Measurements from ENCODE around the gene SLC23A1. TPM values are rescaled to one million over a fixed set of nuclear protein-coding genes. Genes with fewer than 3 reads are reported as not detected.

The SLC23A1 gene
- total and polyA plus RNA-seq, 7 donors = 0.03 TPM; not detected in 6

DNA sequence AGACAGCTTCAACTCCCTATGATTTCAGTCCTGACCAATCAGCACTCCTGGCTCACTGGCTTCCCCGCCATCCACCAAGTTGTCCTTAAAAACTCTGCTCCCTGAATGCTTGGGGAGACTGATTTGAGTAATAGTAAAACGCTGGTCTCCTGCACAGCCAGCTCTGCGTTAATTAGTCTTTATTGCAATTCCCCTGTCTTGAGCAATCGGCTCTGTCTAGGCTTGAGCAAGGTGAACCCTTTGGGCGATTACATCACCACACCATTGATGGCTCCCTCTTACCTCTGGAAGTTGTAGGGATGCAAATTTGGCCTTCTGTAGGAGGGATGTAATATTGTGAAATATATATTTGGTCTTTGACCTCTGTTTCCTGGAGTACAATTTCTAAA, 2.9 kb upstream of the SLC23A1 start:
- Histone ChIP-seq H3K4me1 (peaks cover 29% of the 10 kb centered on the region), H3K27me3 (ENCODE audit: insufficient read depth in 3 of 3, low read length in 2 of 3) (no peaks in the 10 kb centered on the region), H3K4me3 (no peak overlapping the region), H3K27ac (no peak overlapping the region), H3K9me3 (no peaks in the 10 kb centered on the region), H3K36me3 (ENCODE audit: insufficient read depth in 1 of 2, low read depth in 1 of 2) (no peaks in the 10 kb centered on the region)
- 81 to 91% (median 86%) methylated on average over 5 of the region's 5 CpGs for WGBS, 3 donors
- DNase-seq (no peak), ATAC-seq (no peak)
- intact Hi-C loops (cut with DNase I) = loop anchor here in 1 of 2 donors (5.0 kb wide), 1 partner anchor 44 kb away; the partner anchor contains the start of gene PAIP2
- TF ChIP-seq, protein P1, sequence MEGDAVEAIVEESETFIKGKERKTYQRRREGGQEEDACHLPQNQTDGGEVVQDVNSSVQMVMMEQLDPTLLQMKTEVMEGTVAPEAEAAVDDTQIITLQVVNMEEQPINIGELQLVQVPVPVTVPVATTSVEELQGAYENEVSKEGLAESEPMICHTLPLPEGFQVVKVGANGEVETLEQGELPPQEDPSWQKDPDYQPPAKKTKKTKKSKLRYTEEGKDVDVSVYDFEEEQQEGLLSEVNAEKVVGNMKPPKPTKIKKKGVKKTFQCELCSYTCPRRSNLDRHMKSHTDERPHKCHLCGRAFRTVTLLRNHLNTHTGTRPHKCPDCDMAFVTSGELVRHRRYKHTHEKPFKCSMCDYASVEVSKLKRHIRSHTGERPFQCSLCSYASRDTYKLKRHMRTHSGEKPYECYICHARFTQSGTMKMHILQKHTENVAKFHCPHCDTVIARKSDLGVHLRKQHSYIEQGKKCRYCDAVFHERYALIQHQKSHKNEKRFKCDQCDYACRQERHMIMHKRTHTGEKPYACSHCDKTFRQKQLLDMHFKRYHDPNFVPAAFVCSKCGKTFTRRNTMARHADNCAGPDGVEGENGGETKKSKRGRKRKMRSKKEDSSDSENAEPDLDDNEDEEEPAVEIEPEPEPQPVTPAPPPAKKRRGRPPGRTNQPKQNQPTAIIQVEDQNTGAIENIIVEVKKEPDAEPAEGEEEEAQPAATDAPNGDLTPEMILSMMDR (IDR thresholded peaks at IDR 0.05) = no peak

DNA sequence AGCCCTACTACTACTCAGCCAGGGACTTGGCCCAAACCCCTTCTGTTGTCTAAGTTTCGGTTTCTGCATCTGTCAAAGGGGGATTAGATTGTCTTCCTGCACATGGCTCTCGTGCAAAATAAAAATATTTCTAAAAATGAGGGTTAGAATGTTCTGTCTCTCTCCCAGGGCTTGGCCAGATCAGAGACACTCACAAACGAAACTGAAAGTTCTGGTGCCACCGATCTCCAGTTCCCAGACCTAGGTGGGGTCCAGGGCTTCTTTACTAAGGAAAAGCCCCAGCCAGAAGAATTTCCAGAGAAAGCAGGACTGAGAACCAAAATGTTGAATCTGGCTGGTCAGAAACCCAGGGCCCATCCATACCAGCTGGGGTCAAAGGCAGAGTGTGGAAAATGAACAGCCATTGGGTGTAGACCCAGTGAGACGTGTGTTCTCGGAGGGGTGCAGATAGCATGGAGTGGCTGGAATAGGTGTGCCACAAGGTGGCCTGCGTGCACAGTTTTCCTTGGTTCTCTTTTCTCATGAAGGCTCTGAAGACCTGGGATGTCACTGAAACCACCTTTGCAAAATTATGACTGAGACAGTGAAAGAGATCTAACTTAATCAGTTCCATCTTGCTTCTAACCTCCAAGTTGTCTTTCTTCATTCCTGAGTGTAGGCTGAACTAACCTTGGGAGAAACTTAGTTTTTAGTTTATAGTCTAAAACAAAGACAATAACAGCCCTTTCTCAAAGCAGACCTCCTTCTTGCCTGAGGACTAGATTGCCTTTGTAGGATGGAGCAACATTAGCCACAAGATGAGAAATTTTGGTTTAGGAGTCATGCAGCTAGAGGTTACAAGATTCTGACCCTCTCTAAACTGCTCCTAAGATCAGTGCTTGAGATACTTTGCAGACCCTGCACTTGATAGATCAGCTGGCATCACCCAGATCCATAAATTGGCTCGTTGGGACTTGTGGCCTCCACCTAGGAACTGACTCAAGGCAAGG, 2.3 kb upstream of the SLC23A1 start:
- intact Hi-C loops (cut with DNase I) = loop anchor here in 1 of 2 donors (5.0 kb wide), 1 partner anchor 43 kb away; the partner anchor contains the start of gene PAIP2
- Histone ChIP-seq H3K4me1 (peaks cover 24% of the 10 kb centered on the region), H3K9me3 (no peaks in the 10 kb centered on the region), H3K27ac (peak overlapping the region; percentile 7), H3K4me3 (peak overlapping the region; percentile 51), H3K36me3 (ENCODE audit: insufficient read depth in 1 of 2, low read depth in 1 of 2) (no peaks in the 10 kb centered on the region), H3K27me3 (ENCODE audit: insufficient read depth in 3 of 3, low read length in 2 of 3) (no peaks in the 10 kb centered on the region)
- TF ChIP-seq, protein P1 (IDR thresholded peaks at IDR 0.05) = peak; percentile 41
- DNase-seq (no peak), ATAC-seq (peak in 3 of 4 donors; percentile 28 to 58 (median 56))
- 25 to 46% (median 36%) methylated on average over 8 of the region's 8 CpGs for WGBS, 3 donors

DNA sequence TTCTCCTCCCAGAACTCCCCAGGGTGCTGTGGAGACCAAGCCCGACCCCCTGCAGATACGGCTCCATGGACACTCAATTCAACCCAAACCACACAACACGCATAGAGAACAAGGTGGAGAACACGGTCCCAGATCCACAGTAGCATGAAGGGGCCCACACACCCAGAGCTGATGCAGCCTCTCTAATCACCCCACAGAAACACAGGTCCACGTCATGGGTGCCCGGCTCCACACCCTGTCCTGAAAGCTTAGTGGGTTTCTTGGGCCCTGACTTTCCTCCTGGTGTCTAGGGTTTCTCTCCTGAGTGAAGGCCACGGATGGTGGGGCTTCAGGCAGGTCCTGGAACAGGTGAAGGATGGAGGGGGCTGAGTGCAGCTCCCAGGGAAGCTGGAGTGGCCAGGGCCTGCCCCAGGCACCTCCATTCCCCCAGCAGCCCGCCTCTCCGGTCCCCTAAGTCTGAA, 1.5 kb upstream of the SLC23A1 start:
- ATAC-seq (no peak), DNase-seq (no peak)
- no peaks in the 10 kb centered on the region for H3K9me3 ChIP-seq
- TF ChIP-seq, protein P1 (IDR thresholded peaks at IDR 0.05) = no peak
- H3K4me3 ChIP-seq = peak overlapping the region; percentile 51
- WGBS, 3 donors = 58 to 77% (median 60%) methylated on average over 9 of the region's 9 CpGs
- no peaks in the 10 kb centered on the region for H3K36me3 ChIP-seq (ENCODE audit: insufficient read depth in 1 of 2, low read depth in 1 of 2)
- peak overlapping the region; percentile 7 for H3K27ac ChIP-seq
- H3K27me3 ChIP-seq (ENCODE audit: insufficient read depth in 3 of 3, low read length in 2 of 3) = no peaks in the 10 kb centered on the region
- H3K4me1 ChIP-seq = peaks cover 19% of the 10 kb centered on the region
- intact Hi-C loops (cut with DNase I) = loop anchor here in 1 of 2 donors (5.0 kb wide), 1 partner anchor 42 kb away; the partner anchor contains the start of gene PAIP2

DNA sequence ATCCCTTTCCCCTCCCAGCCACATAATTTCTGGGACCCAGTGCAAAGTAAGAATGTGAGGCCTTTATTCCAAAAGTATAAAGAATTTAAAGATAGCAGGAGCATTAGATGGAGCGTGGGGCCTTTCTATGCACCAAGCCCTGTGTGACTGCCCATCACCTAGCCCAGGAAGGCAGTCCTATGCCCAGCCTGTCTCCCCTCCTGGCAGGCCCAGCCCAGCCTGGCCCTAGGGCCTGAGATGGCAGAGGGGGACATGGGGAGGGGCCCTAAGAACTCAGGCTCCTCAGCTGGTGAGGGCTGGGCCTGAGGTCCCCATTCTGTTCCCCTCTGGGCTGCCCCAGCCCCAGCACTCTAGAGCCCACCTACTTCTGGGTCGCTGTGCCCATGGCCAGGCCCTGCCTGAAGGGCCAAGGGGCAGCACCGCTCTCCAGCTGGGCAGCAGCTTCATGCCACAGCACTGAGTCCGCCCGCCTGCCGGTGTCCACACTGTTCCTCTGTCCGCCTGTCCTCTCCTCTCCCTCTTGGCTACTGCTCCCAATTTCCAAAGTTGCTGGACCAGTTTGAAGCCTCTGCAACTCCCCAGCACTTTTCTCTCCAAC, 995 bp upstream of the SLC23A1 start:
- no peak overlapping the region for H3K27ac ChIP-seq
- 76 to 84% (median 79%) methylated on average over 6 to 7 of the region's 7 CpGs for whole genome bisulfite sequencing, 3 donors
- DNase-seq (no peak), ATAC-seq (peak in 2 of 4 donors; percentile 12 to 19)
- peaks cover 14% of the 10 kb centered on the region for H3K4me1 ChIP-seq
- intact Hi-C loops (cut with DNase I) = no loop called here
- no peaks in the 10 kb centered on the region for H3K9me3 ChIP-seq
- no peaks in the 10 kb centered on the region for H3K36me3 ChIP-seq (ENCODE audit: insufficient read depth in 1 of 2, low read depth in 1 of 2)
- TF ChIP-seq, protein P1 (IDR thresholded peaks at IDR 0.05) = no peak
- no peaks in the 10 kb centered on the region for H3K27me3 ChIP-seq (ENCODE audit: insufficient read depth in 3 of 3, low read length in 2 of 3)
- no peak overlapping the region for H3K4me3 ChIP-seq

Data from psoas muscle (tissue), 8 donors.